GM12865 (cell line): Measurements from ENCODE around the gene ASPSCR1.

Experiments
- DNase-seq: peaks from one replicate; pipeline ENCODE4 v3.0.0; 2010; ENCODE audit warnings: low read depth
- H3K4me3 ChIP-seq: 2 replicates; pipeline ENCODE4 v1.5.1; 2011; ENCODE audit warnings: mild to moderate bottlenecking, low read depth, low read length, control low read depth
- CTCF ChIP-seq: IDR thresholded peaks from 2 replicates; pipeline ENCODE4 v1.5.1; 2011; ENCODE audit warnings: low read length, control low read depth, low read depth, inconsistent platforms; ENCODE audit not compliant: insufficient read depth; ENCODE audit errors: missing control alignments

Gene ASPSCR1

GRCh38 chr17:82025401-82026107, 48.1 kb downstream of the ASPSCR1 start:
- DNase-seq = no peak
- no peak overlapping the region for H3K4me3 ChIP-seq
- no peak for TF ChIP-seq CTCF

GRCh38 chr17:82028246-82028645, 50.8 kb downstream of the ASPSCR1 start:
- no peak for TF ChIP-seq CTCF
- no peak overlapping the region for H3K4me3 ChIP-seq
- DNase-seq = no peak

GRCh38 chr17:82028966-82029365, 51.5 kb downstream of the ASPSCR1 start:
- no peak for TF ChIP-seq CTCF
- H3K4me3 ChIP-seq = no peak overlapping the region
- no peak for DNase-seq

- no peak for DNase-seq
- no peak overlapping the region for H3K4me3 ChIP-seq
- no peak for TF ChIP-seq CTCF
Measured at GRCh38 chr17:82029391-82029790, 52.0 kb downstream of the ASPSCR1 start.

GRCh38 chr17:82029990-82030469, 52.6 kb downstream of the ASPSCR1 start:
- no peak overlapping the region for H3K4me3 ChIP-seq
- no peak for TF ChIP-seq CTCF
- no peak for DNase-seq

- DNase-seq = peak; percentile 80
- H3K4me3 ChIP-seq = peak overlapping the region; percentile 44
- TF ChIP-seq CTCF = peak; percentile 93
Measured at GRCh38 chr17:82030470-82031302, 53.3 kb downstream of the ASPSCR1 start.
